Loucy (cell line): ENCODE measurements around the gene ADCY10.

Experiments used
- EZH2phosphoT487 ChIP-seq: fragments of 200-600 bp; IDR thresholded peaks from 2 replicates; pipeline ENCODE4 v1.6.1; 2018; ENCODE audit warnings: antibody characterized with exemption, mild to moderate bottlenecking, moderate library complexity, borderline replicate concordance
- TF ChIP-seq, protein P1 (sequence below): fragments of 200-600 bp; sonication (generic); conservative IDR thresholded peaks from 2 replicates; pipeline ENCODE4 v1.5.1; 2014; ENCODE audit warnings: mild to moderate bottlenecking, antibody characterized with exemption, low read length

DNA sequence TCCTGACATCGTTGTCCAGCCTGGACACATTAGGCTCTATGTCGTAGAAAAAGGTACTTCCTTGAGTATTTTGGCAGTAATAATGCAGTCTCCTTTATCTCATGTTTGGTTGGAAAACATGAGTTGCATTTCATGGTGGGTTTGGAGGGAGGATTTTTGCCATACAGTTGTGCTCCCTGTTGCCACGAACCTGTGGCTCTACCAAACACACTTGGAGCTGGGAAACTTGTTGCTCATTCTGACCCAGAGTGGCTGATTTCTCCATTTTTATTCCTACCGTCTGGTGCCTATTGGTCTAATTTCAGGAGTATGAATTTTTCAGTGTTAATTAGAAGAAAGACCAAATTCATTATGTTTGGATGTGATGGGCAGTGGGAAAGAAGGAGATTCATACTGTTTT, 141.5 kb downstream of the ADCY10 start:
- no peak for TF ChIP-seq EZH2phosphoT487
- TF ChIP-seq, protein P1, sequence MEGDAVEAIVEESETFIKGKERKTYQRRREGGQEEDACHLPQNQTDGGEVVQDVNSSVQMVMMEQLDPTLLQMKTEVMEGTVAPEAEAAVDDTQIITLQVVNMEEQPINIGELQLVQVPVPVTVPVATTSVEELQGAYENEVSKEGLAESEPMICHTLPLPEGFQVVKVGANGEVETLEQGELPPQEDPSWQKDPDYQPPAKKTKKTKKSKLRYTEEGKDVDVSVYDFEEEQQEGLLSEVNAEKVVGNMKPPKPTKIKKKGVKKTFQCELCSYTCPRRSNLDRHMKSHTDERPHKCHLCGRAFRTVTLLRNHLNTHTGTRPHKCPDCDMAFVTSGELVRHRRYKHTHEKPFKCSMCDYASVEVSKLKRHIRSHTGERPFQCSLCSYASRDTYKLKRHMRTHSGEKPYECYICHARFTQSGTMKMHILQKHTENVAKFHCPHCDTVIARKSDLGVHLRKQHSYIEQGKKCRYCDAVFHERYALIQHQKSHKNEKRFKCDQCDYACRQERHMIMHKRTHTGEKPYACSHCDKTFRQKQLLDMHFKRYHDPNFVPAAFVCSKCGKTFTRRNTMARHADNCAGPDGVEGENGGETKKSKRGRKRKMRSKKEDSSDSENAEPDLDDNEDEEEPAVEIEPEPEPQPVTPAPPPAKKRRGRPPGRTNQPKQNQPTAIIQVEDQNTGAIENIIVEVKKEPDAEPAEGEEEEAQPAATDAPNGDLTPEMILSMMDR: no peak
